ENCODE data around the gene HOXB9.
A peak's percentile ranks its signal among the peaks of the same experiment; 100 is the strongest.

DNA sequence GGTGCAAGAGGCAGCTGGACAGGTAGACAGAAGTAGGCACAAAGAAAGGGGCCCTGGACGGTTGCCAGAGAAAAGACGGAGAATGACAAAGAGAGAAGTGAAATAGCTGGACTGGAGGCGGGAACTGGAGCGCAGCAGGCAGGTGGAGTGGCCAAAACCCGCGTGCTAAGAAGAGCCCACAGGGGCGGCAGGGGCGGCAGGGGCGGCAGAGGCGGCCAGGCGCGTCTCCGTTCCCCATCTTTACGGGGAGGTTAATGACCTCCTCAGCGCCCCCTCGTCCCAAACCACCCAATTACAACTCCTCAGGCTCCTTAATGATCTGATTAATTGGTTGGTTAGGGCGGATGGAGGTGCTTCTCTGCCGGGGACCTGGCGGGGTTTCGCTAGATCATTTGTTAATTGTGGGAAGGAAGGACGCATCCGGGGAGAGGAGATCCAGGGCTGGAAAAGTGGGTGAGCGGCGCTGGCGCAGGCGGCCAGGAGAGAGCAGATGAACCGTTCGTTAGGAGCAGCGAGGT, 15.4 kb upstream of the HOXB9 start:
- TF ChIP-seq, protein P1, sequence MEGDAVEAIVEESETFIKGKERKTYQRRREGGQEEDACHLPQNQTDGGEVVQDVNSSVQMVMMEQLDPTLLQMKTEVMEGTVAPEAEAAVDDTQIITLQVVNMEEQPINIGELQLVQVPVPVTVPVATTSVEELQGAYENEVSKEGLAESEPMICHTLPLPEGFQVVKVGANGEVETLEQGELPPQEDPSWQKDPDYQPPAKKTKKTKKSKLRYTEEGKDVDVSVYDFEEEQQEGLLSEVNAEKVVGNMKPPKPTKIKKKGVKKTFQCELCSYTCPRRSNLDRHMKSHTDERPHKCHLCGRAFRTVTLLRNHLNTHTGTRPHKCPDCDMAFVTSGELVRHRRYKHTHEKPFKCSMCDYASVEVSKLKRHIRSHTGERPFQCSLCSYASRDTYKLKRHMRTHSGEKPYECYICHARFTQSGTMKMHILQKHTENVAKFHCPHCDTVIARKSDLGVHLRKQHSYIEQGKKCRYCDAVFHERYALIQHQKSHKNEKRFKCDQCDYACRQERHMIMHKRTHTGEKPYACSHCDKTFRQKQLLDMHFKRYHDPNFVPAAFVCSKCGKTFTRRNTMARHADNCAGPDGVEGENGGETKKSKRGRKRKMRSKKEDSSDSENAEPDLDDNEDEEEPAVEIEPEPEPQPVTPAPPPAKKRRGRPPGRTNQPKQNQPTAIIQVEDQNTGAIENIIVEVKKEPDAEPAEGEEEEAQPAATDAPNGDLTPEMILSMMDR (conservative IDR thresholded peaks at IDR 0.05; ENCODE audit: low read depth in 2 of 2), result peak; percentile 34 to 38; a peak in 3 of 4 replicates
- TF ChIP-seq, protein P2, sequence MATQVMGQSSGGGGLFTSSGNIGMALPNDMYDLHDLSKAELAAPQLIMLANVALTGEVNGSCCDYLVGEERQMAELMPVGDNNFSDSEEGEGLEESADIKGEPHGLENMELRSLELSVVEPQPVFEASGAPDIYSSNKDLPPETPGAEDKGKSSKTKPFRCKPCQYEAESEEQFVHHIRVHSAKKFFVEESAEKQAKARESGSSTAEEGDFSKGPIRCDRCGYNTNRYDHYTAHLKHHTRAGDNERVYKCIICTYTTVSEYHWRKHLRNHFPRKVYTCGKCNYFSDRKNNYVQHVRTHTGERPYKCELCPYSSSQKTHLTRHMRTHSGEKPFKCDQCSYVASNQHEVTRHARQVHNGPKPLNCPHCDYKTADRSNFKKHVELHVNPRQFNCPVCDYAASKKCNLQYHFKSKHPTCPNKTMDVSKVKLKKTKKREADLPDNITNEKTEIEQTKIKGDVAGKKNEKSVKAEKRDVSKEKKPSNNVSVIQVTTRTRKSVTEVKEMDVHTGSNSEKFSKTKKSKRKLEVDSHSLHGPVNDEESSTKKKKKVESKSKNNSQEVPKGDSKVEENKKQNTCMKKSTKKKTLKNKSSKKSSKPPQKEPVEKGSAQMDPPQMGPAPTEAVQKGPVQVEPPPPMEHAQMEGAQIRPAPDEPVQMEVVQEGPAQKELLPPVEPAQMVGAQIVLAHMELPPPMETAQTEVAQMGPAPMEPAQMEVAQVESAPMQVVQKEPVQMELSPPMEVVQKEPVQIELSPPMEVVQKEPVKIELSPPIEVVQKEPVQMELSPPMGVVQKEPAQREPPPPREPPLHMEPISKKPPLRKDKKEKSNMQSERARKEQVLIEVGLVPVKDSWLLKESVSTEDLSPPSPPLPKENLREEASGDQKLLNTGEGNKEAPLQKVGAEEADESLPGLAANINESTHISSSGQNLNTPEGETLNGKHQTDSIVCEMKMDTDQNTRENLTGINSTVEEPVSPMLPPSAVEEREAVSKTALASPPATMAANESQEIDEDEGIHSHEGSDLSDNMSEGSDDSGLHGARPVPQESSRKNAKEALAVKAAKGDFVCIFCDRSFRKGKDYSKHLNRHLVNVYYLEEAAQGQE (IDR thresholded peaks at IDR 0.05; ENCODE audit: unreplicated experiment), result no peak
- TF ChIP-seq ZNF114 (CRISPR knock-in tag; IDR thresholded peaks at IDR 0.05) (no peak), POLR2AphosphoS5 (IDR thresholded peaks at IDR 0.05; ENCODE audit: low read depth) (no peak), EZH2phosphoT487 (IDR thresholded peaks at IDR 0.05; ENCODE audit: unreplicated experiment) (no peak), JUNB (IDR thresholded peaks at IDR 0.05; ENCODE audit: unreplicated experiment) (no peak)
